HEK293 (cell line): ENCODE data around the gene PHF5A.

Experiments
- CTCF ChIA-PET: fragments of 350-600 bp; formaldehyde crosslinking; extraction: SDS; loops from one replicate; lab custom pipeline; 2021; ENCODE audit warnings: antibody characterized with exemption; lab: Yijun Ruan, JAX
- POLR2A ChIA-PET: fragments of 300-600 bp; formaldehyde crosslinking; extraction: SDS; loops from one replicate; lab custom pipeline; 2020; ENCODE audit warnings: antibody characterized with exemption, inconsistent platforms; lab: Yijun Ruan, JAX
- H3K27ac ChIP-seq: fragments of 200-500 bp; sonication (Bioruptor generic); 2 replicates; pipeline ENCODE4 v1.5.1; 2014; ENCODE audit warnings: low read depth, low read length, control low read depth, inconsistent platforms; ENCODE audit errors: extremely low read depth
- H3K36me3 ChIP-seq, 2 experiments: fragments of 200-500 bp in 1 of 2; sonication (Bioruptor generic) in 1 of 2; 1 replicate in 1 of 2; 2 replicates in 1 of 2; pipeline ENCODE4 v1.5.1; 2014 to 2017; ENCODE audit warnings: inconsistent platforms in 2 of 2, low read length in 2 of 2; ENCODE audit not compliant: control insufficient read depth in 2 of 2, insufficient read depth in 1 of 2
- H3K4me1 ChIP-seq: fragments of 200-500 bp; sonication (Bioruptor generic); 2 replicates; pipeline ENCODE4 v1.5.1; 2014; ENCODE audit warnings: mild to moderate bottlenecking, low read length, inconsistent platforms; ENCODE audit not compliant: control insufficient read depth, insufficient read depth
- H3K4me3 ChIP-seq: 2 replicates; pipeline ENCODE4 v1.5.1; 2011; ENCODE audit warnings: low read depth, mild to moderate bottlenecking, control low read depth, low read length, moderate library complexity
- H3K9me3 ChIP-seq: fragments of 200-500 bp; sonication (Bioruptor generic); 2 replicates; pipeline ENCODE4 v1.5.1; 2014; ENCODE audit warnings: low read depth, low read length, inconsistent platforms; ENCODE audit not compliant: control insufficient read depth, insufficient read depth
- BCL6B ChIP-seq: fragments of 450-650 bp; formaldehyde crosslinking; IDR thresholded peaks from 2 replicates; pipeline ENCODE4 v1.5.1; 2017; ENCODE audit warnings: missing biosample characterization, missing genetic modification characterization
- GLI2 ChIP-seq: fragments of 450-650 bp; formaldehyde crosslinking; IDR thresholded peaks from 2 replicates; pipeline ENCODE4; 2017; ENCODE audit warnings: missing biosample characterization, missing genetic modification characterization, low read depth, borderline replicate concordance
- GLIS2 ChIP-seq: fragments of 450-650 bp; formaldehyde crosslinking; IDR thresholded peaks from 2 replicates; pipeline ENCODE4 v1.5.1; 2016; ENCODE audit warnings: missing biosample characterization, missing genetic modification characterization
- IKZF3 ChIP-seq: fragments of 450-650 bp; IDR thresholded peaks from 2 replicates; pipeline ENCODE4 v1.5.0; 2018; ENCODE audit warnings: missing biosample characterization, mild to moderate bottlenecking, missing genetic modification characterization, moderate library complexity
- KLF17 ChIP-seq: fragments of 450-650 bp; formaldehyde crosslinking; IDR thresholded peaks from 2 replicates; pipeline ENCODE4 v1.5.1; 2016; ENCODE audit warnings: missing biosample characterization, missing genetic modification characterization
- MEIS1 ChIP-seq: sonication (generic); formaldehyde crosslinking; IDR thresholded peaks from 2 replicates; pipeline ENCODE4 v1.8.1; 2022; ENCODE audit warnings: missing genetic modification reagents, mild to moderate bottlenecking, borderline replicate concordance
- OSR2 ChIP-seq: fragments of 450-650 bp; formaldehyde crosslinking; IDR thresholded peaks from 2 replicates; pipeline ENCODE4 v1.5.1; 2016; ENCODE audit warnings: missing biosample characterization, missing genetic modification characterization
- PRDM4 ChIP-seq: fragments of 450-650 bp; formaldehyde crosslinking; IDR thresholded peaks from 2 replicates; pipeline ENCODE4 v1.5.1; 2017; ENCODE audit warnings: missing biosample characterization, missing genetic modification characterization
- PRDM6 ChIP-seq: fragments of 450-650 bp; formaldehyde crosslinking; IDR thresholded peaks from 2 replicates; pipeline ENCODE4 v1.5.1; 2017; ENCODE audit warnings: missing biosample characterization, missing genetic modification characterization
- SCRT1 ChIP-seq: fragments of 450-650 bp; formaldehyde crosslinking; IDR thresholded peaks from 2 replicates; pipeline ENCODE4 v1.5.1; 2016; ENCODE audit warnings: missing biosample characterization, missing genetic modification characterization, borderline replicate concordance
- SCRT2 ChIP-seq: fragments of 450-650 bp; formaldehyde crosslinking; IDR thresholded peaks from 2 replicates; pipeline ENCODE4 v1.5.1; 2016; ENCODE audit warnings: missing biosample characterization, missing genetic modification characterization
- ZNF140 ChIP-seq: fragments of 450-650 bp; formaldehyde crosslinking; IDR thresholded peaks from 2 replicates; pipeline ENCODE4 v1.5.1; 2016; ENCODE audit warnings: missing biosample characterization, missing genetic modification characterization
- ZNF23 ChIP-seq: fragments of 450-650 bp; formaldehyde crosslinking; IDR thresholded peaks from 2 replicates; pipeline ENCODE4 v1.5.1; 2016; ENCODE audit warnings: missing biosample characterization, missing genetic modification characterization, borderline replicate concordance
- ZNF280C ChIP-seq: fragments of 450-650 bp; formaldehyde crosslinking; IDR thresholded peaks from 2 replicates; pipeline ENCODE4 v1.5.1; 2016; ENCODE audit warnings: missing biosample characterization, missing genetic modification characterization
- ZNF350 ChIP-seq: fragments of 450-650 bp; formaldehyde crosslinking; IDR thresholded peaks from 2 replicates; pipeline ENCODE4 v1.5.0; 2017; ENCODE audit warnings: missing biosample characterization, mild to moderate bottlenecking, missing genetic modification characterization
- ZNF362 ChIP-seq: fragments of 450-650 bp; formaldehyde crosslinking; IDR thresholded peaks from 2 replicates; pipeline ENCODE4 v1.5.1; 2016; ENCODE audit warnings: missing biosample characterization, missing genetic modification characterization
- ZNF473 ChIP-seq: fragments of 450-650 bp; formaldehyde crosslinking; IDR thresholded peaks from 2 replicates; pipeline ENCODE4 v1.5.1; 2017; ENCODE audit warnings: missing biosample characterization, missing genetic modification characterization
- ZNF629 ChIP-seq: fragments of 450-650 bp; formaldehyde crosslinking; IDR thresholded peaks from 2 replicates; pipeline ENCODE4 v1.5.1; 2017; ENCODE audit warnings: missing biosample characterization, missing genetic modification characterization
- ZNF658 ChIP-seq: fragments of 450-650 bp; formaldehyde crosslinking; IDR thresholded peaks from 2 replicates; pipeline ENCODE4; 2016; ENCODE audit warnings: missing biosample characterization, missing genetic modification characterization
- ZNF704 ChIP-seq: fragments of 450-650 bp; formaldehyde crosslinking; IDR thresholded peaks from 2 replicates; pipeline ENCODE4 v1.5.1; 2016; ENCODE audit warnings: missing biosample characterization, missing genetic modification characterization
- ZNF830 ChIP-seq: fragments of 450-650 bp; IDR thresholded peaks from 2 replicates; pipeline ENCODE4 v1.5.0; 2018; ENCODE audit warnings: missing biosample characterization, missing genetic modification characterization, low read depth, mild to moderate bottlenecking, moderate library complexity
- ZSCAN18 ChIP-seq: fragments of 450-650 bp; formaldehyde crosslinking; IDR thresholded peaks from 2 replicates; pipeline ENCODE4 v1.5.1; 2016; ENCODE audit warnings: missing biosample characterization, missing genetic modification characterization
- ZSCAN23 ChIP-seq: fragments of 450-650 bp; formaldehyde crosslinking; IDR thresholded peaks from 2 replicates; pipeline ENCODE4 v1.5.1; 2016; ENCODE audit warnings: missing biosample characterization, missing genetic modification characterization
- ZXDB ChIP-seq: fragments of 450-650 bp; formaldehyde crosslinking; IDR thresholded peaks from 2 replicates; pipeline ENCODE4 v1.5.1; 2016; ENCODE audit warnings: missing biosample characterization, missing genetic modification characterization

PHF5A gene

GRCh38 chr22:41491374-41492100, 23.0 kb upstream of the PHF5A start:
- peak overlapping the region; percentile 14; the same call in 1 of the 2 replicates for H3K27ac ChIP-seq
- peaks cover 25% of the 10 kb centered on the region for H3K4me1 ChIP-seq
- no peak overlapping the region for H3K4me3 ChIP-seq
- peaks cover 0 to 5% of the 10 kb centered on the region in 2 experiments; a peak in 1 of 3 replicates for H3K36me3 ChIP-seq
- ChIA-PET POLR2A (interaction anchor here (0.6 to 0.8 kb wide), 2 partner anchors 22 to 560 kb away, joined by 3 read pairs; no protein-coding TSS in a partner anchor), CTCF (interaction anchor here (0.6 to 3.3 kb wide), 9 partner anchors 9 to 136 kb away, joined by 3 to 23 read pairs (median 4); no protein-coding TSS in a partner anchor)
- no peaks in the 10 kb centered on the region for H3K9me3 ChIP-seq
- TF ChIP-seq ZSCAN23 (no peak), PRDM4 (tag by site-specific recombination) (peak; percentile 56; the same call in 1 of the 2 replicates), MEIS1 (no peak), ZNF830 (tag by site-specific recombination) (no peak), KLF17 (no peak), ZNF280C (no peak), PRDM6 (tag by site-specific recombination) (peak; percentile 99), GLI2 (tag by site-specific recombination) (peak; percentile 63; the same call in 1 of the 2 replicates), BCL6B (no peak), ZNF350 (tag by site-specific recombination) (no peak), ZNF362 (tag by site-specific recombination) (no peak), ZNF473 (tag by site-specific recombination) (no peak), ZSCAN18 (tag by site-specific recombination) (no peak), IKZF3 (tag by site-specific recombination) (0 out of 2 replicates have a peak, but pooled peaks have one; percentile 21), ZNF140 (tag by site-specific recombination) (no peak), ZNF658 (tag by site-specific recombination) (no peak), ZNF704 (tag by site-specific recombination) (no peak), SCRT1 (tag by site-specific recombination) (peak; percentile 83; the same call in 1 of the 2 replicates), OSR2 (tag by site-specific recombination) (peak; percentile 78), ZNF23 (tag by site-specific recombination) (no peak), ZXDB (tag by site-specific recombination) (no peak), ZNF629 (tag by site-specific recombination) (0 out of 2 replicates have a peak, but pooled peaks have one; percentile 8), GLIS2 (tag by site-specific recombination) (no peak), SCRT2 (tag by site-specific recombination) (0 out of 2 replicates have a peak, but pooled peaks have one; percentile 25)
